Kidney epithelial cell (primary cell): ENCODE data around the gene DIP2C. TPM values are rescaled to one million over a fixed set of nuclear protein-coding genes. Genes with fewer than 3 reads are reported as not detected.

Source experiments
- DNase-seq: peaks from one replicate; pipeline ENCODE4 v3.0.0-alpha.2; 2010; ENCODE audit warnings: low read depth
- H3K27me3 ChIP-seq: 2 replicates; pipeline ENCODE4 v1.6.0; 2011; ENCODE audit warnings: low read length; ENCODE audit not compliant: control insufficient read depth, insufficient read depth
- H3K36me3 ChIP-seq: 2 replicates; pipeline ENCODE4 v1.5.1; 2011; ENCODE audit warnings: low read length; ENCODE audit not compliant: control insufficient read depth, insufficient read depth
- H3K4me3 ChIP-seq: 2 replicates; pipeline ENCODE4 v1.5.1; 2011; ENCODE audit warnings: low read depth, mild to moderate bottlenecking, control low read depth, low read length
- CTCF ChIP-seq: IDR thresholded peaks from 2 replicates; pipeline ENCODE4 v1.5.1; 2011; ENCODE audit warnings: mild to moderate bottlenecking, moderate library complexity, low read length, control low read depth, inconsistent platforms; ENCODE audit not compliant: insufficient read depth, poor library complexity, severe bottlenecking
- total RNA-seq: library from RNA; depleted of rRNA; stranded (reverse); fragments of >200 nt; gene quantifications from 2 replicates; pipeline ENCODE4 v1.2.3, GENCODE V29; 2015

DIP2C gene
- total RNA-seq, 1 donor from 2014 or later: 19.2 TPM

- TF ChIP-seq CTCF: no peak
- no peak overlapping the region for H3K4me3 ChIP-seq
- H3K27me3 ChIP-seq: no peaks in the 10 kb centered on the region
- DNase-seq: no peak
- H3K36me3 ChIP-seq: no peaks in the 10 kb centered on the region
Measured at GRCh38 chr10:490256-490655, 199.2 kb downstream of the DIP2C start.

GRCh38 chr10:489330-489729, 200.1 kb downstream of the DIP2C start:
- H3K36me3 ChIP-seq: no peaks in the 10 kb centered on the region
- DNase-seq: no peak
- no peak for TF ChIP-seq CTCF
- H3K4me3 ChIP-seq: no peak overlapping the region
- H3K27me3 ChIP-seq: no peaks in the 10 kb centered on the region

- TF ChIP-seq CTCF: no peak
- DNase-seq: no peak
- Histone ChIP-seq H3K36me3 (no peaks in the 10 kb centered on the region), H3K27me3 (no peaks in the 10 kb centered on the region), H3K4me3 (no peak overlapping the region)
Measured at GRCh38 chr10:488933-489215, 200.6 kb downstream of the DIP2C start.

DNA sequence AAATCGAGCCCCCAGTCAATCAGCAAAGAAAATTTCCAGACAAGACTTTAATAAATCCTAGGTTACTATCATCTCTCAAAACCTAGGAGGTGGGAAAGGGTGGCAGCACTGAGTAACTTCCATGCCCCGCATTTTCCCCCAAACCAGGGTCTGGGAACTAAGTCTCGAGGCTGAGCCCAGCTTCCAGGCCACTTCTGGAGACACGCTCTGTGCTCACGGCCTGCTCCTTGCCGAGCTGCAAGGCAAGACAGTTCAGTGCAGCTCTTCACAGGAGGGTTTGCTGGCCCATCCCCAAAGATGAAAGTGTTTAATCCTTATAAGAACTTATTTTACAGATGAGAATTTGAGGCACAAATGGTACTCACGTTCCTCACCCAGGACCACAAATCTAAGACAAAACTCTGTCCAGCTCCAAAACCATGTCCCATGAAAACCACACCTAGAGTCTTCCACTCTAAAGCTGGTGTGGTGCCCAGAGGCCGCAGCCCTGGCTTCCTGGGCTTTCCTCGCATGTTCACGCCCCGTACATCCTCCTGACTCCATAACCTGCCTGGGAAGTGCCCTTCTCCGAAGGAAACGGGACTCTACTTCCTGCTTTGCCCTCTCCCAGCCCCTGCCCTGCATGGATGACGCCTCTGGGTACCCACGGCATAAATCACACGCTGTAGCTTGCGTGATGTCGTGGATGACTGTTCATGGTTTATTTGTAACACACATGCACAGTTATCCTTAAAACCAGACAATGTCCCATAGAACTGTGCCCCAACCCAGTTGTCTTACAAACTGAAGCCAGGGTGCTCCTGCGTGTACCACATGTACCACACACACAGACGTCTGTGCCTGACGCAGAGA, 201.2 kb downstream of the DIP2C start:
- Histone ChIP-seq H3K36me3 (no peaks in the 10 kb centered on the region), H3K4me3 (no peak overlapping the region), H3K27me3 (no peaks in the 10 kb centered on the region)
- no peak for TF ChIP-seq CTCF
- DNase-seq: no peak

GRCh38 chr10:486666-487322, 202.7 kb downstream of the DIP2C start:
- H3K4me3 ChIP-seq: no peak overlapping the region
- H3K27me3 ChIP-seq: no peaks in the 10 kb centered on the region
- no peak for DNase-seq
- TF ChIP-seq CTCF: no peak
- H3K36me3 ChIP-seq: no peaks in the 10 kb centered on the region
